Liver (tissue), 3 donors: ENCODE measurements around the gene MYO1B.

Source experiments
- CTCF ChIP-seq: fragments of 150-350 bp; IDR thresholded peaks from 2 replicates; pipeline ENCODE4 v1.5.1; 2017; ENCODE audit warnings: improper control_type of control experiment, low read depth, low read length; ENCODE audit not compliant: missing input control
- SP1 ChIP-seq: IDR thresholded peaks from 2 replicates; pipeline ENCODE4 v1.6.1; 2018; ENCODE audit warnings: antibody characterized with exemption, mild to moderate bottlenecking
- TAF1 ChIP-seq: conservative IDR thresholded peaks from 2 replicates; pipeline ENCODE4 v1.6.1; 2016; ENCODE audit warnings: antibody characterized with exemption, mild to moderate bottlenecking
- TF ChIP-seq, protein P1 (sequence below): IDR thresholded peaks from 2 replicates; pipeline ENCODE4 v1.6.1; 2016; ENCODE audit warnings: antibody characterized with exemption
- donor health status: healthy.
- donor health status: healthy.

DNA sequence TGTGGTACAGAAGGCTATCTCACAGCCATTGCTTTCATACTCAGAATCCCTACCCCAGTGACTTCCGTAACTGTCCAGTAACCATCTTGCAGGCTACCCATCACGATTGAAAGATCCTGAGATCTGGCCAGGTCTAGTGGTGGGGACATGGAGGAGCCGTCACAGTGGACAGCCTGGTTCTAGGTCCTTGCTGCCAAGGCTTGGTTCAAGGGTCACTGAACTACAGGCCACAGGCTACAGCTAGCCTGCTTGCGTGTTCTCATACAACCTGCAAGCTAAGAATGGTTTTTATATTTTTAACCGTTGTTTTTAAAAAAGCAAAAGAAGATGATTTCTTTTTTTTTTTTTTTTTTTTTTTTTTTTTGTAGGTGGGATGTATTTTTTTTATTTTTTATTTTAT is 151.6 kb downstream of the MYO1B start:
- no peak for TF ChIP-seq TAF1
- no peak for TF ChIP-seq CTCF
- TF ChIP-seq, protein P1, sequence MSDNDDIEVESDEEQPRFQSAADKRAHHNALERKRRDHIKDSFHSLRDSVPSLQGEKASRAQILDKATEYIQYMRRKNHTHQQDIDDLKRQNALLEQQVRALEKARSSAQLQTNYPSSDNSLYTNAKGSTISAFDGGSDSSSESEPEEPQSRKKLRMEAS = no peak
- peak; percentile 56 for TF ChIP-seq SP1
